ENCODE results near the gene TIAM2.
A peak's percentile ranks its signal among the peaks of the same experiment; 100 is the strongest.
"Not testable (repeated sequence)": the region's sequence is repeated elsewhere in the genome, so short reads cannot be mapped to it uniquely, and the experiment has no call there.

The TIAM2 gene

GRCh38 chr6:155171747-155172449 lies 176.8 kb downstream of the TIAM2 start:
- DNase-seq: no peak

GRCh38 chr6:155173488-155173887 lies 178.4 kb downstream of the TIAM2 start:
- DNase-seq: no peak

DNA sequence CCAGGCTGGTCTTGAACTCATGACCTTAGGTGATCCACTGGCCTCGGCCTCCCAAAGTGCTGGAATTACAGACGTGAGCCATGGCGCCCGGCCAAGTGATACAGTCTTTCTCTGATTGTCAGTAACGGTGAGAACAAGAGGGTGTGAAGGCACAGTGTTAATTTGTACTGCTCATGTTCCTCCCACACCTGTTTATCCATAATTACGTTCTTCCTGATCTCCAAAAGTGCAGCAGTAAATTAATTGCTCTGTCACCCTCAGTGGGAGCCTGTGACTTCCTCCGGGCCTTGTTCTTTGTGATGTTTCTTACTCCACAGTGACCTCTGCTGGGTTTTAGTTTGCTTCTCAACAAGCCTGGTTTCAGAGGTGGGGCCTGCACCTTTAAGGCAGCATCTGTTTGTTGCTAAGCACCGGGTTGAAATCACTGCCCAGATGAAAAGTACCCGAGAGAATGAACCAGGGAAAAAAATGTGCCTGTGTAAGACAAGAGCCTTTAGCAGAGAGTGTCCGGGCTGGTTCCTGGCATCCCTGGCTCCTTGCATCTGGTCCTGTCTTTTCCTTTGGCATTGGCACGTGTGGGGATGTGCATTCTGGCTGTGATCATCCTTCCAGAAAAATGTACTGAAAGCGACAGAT lies 179.6 kb downstream of the TIAM2 start:
- peak; percentile 59 for DNase-seq

DNA sequence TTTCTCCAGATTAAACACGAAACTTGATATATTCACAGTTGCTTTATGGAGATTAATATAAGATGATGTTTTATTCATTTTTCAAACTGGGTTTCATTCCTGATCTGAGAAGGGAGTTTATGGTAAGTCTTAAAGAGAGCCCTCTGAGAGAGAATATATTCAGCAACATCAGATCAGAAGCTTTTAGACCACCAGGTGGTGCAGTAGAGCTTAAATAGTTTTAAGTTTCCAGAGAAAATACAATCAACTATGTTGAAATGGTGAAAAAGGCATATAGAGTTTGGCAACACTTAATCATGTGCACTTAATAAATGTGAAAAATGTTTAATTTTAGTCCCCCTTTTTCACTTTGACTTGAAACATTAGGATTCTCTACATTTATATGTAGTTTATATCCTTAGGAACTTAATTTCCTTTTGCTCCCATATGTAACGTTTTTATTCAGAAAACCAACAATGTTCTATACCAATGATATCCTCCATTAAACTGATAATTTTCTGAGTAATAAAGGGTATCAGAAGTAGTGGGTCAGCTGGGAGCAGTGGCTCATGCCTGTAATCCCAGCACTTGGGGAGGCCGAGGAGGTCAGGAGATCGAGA lies 182.3 kb downstream of the TIAM2 start:
- no peak for DNase-seq

GRCh38 chr6:155181498-155181897 lies 186.4 kb downstream of the TIAM2 start:
- DNase-seq: no peak

- DNase-seq: no peak
These were observed 187.0 kb downstream of the TIAM2 start for GRCh38 chr6:155182103-155182502.

- no peak for DNase-seq
These were observed 188.0 kb downstream of the TIAM2 start for GRCh38 chr6:155183095-155183494.

GRCh38 chr6:155185041-155185440 lies 189.9 kb downstream of the TIAM2 start:
- not testable (repeated sequence) for DNase-seq

DNA sequence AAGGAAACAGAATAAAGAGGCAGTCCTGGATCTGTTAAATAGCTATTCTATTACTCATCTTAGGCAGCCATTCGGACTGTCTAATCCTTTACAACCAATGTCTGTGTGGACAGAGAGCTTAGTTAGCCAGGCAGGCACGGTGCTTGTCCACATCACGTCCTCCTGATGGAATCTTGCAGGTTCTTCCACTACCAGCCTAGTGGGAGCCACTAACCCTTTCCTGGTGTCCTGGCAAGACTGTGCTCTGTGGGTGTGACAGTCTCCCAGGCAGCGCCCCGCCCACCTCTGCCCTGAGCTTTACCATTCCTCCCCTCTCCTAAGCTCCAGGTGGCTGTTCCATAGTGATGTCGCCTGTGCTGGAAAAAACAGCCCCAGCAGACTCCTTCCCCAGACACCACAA lies 190.4 kb downstream of the TIAM2 start:
- DNase-seq: no peak

GRCh38 chr6:155186052-155186658 lies 191.0 kb downstream of the TIAM2 start:
- no peak for DNase-seq

- DNase-seq: no peak
These were observed 192.0 kb downstream of the TIAM2 start for GRCh38 chr6:155187106-155187505.

GRCh38 chr6:155187994-155188706 lies 193.0 kb downstream of the TIAM2 start:
- no peak for DNase-seq

DNA sequence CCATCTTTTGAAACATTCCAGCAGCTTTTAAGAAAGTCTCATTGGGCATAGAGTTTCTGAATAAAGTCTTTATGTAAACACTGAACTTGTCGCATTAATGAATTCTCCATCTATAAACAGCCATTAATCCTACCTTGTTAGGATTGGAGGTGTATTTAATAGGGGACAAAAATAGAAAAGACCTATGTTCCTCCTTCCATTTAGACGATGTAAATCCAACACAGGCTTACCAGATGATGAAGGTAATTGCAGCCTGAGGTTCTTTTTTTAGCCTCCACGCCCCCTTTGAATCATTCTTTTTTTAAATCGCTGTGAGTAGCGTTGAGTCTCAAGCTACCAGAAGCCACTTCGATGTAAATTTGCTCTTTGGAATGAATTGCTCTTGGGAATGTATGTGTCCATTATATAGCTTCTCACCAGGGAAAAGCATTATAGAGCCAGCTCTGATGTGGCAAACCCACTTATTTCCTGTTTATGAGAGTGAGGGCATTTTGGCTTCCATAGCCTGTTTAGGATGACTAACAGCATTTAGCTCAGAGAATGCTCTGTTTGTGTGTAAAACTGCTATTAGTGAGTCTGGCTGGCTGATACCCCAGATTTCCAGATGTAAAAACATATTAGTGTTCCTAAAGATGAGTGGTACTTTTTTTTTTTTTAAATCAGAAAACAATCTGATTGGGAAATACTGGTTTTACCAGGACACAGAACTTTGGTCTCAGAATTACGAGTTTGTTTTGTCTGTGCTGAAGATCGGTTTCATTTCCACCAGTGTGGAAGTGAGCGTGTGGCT lies 193.8 kb downstream of the TIAM2 start:
- DNase-seq: no peak

DNA sequence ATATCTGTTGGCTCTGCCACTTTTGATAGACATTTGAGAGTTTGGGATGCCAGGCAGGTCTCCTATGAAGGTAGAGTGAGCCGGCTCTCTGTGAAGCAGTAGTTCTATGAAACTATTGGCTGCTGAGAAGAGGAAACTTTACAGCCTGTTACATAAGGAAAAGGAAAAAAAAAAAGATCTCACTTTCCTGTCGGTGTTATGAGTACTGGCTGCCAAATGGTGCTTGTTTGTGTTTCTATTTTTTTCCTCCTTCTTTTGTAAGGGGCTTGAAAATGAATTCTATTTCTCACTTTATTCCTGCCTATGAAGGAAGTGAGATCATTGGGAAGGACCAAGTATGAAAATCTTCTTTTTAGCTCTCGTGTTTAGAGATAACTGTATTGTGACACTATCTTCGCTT lies 195.6 kb downstream of the TIAM2 start:
- no peak for DNase-seq

DNA sequence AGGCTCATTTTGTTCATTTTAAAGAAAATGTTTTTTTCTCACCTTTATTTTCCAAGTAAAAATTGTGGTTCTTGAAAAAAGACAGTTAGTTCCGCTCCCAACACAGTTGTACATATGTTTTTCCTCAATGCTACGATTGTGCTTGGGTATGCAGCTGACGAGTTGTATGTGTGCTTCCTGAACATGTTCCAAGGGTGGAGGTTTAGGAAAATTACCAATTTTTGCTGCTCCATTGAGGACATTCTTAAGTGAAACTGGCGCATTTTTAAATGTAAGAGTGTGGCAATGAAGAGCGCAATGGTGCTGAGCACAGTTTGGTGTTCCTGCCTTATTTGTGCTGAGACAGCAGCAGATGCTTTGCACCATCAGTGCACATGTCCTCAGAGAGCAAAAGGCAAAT lies 198.4 kb downstream of the TIAM2 start:
- no peak for DNase-seq

GRCh38 chr6:155194399-155194798 lies 199.3 kb downstream of the TIAM2 start:
- DNase-seq: no peak

- no peak for DNase-seq
These were observed 200.8 kb downstream of the TIAM2 start for GRCh38 chr6:155195903-155196302.

DNA sequence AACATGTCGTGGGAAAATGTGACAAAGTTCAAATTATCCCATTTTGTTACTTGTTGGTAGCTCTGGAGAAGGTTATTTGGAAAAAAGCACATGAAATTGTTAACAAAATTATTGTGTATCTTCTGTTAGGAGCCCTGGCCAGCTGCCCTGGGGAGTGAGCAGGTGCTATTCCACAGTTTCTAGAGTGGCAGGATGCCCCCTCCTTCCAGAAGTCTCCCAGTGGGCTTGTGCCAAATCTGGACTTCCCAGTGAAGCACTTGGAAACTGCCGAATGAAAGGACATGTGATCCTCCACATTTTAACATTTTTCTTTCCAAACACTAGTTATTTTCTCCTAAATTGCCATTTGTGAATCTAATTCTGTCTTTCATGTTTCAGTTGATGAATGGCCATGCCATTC lies 201.8 kb downstream of the TIAM2 start:
- DNase-seq: no peak

- DNase-seq: no peak
These were observed 202.8 kb downstream of the TIAM2 start for GRCh38 chr6:155197932-155198331.

- no peak for DNase-seq
These were observed 204.9 kb downstream of the TIAM2 start for GRCh38 chr6:155200012-155200411.

- no peak for DNase-seq
These were observed 206.5 kb downstream of the TIAM2 start for GRCh38 chr6:155201461-155202226.

GRCh38 chr6:155207223-155207622 lies 212.1 kb downstream of the TIAM2 start:
- DNase-seq: no peak

Measured in CD4-positive, alpha-beta T cell treated with Interleukin-15 for 1 hour (primary cell).